Neural cell (in vitro differentiated cells): Measurements from ENCODE around the gene SUGCT. TPM values are rescaled to one million over a fixed set of nuclear protein-coding genes. Genes with fewer than 3 reads are reported as not detected.

Experiments used
- H2AFZ ChIP-seq: fragments of 200-600, 300-800 bp; sonication (generic), shearing (Covaris generic); 2 replicates; pipeline ENCODE4 v1.6.0; 2014; ENCODE audit warnings: low read depth, mild to moderate bottlenecking, antibody characterized with exemption, low read length, moderate library complexity
- H3F3A ChIP-seq: fragments of 200-600 bp; shearing (Covaris generic); 2 replicates; pipeline ENCODE4 v1.6.1; 2016; ENCODE audit warnings: mild to moderate bottlenecking, moderate library complexity, mixed read lengths, antibody characterized with exemption, low read length; ENCODE audit not compliant: insufficient read depth, poor library complexity, severe bottlenecking
- H3K27ac ChIP-seq: fragments of 200-600, 300-800 bp; sonication (generic), shearing (Covaris generic); 2 replicates; pipeline ENCODE4 v1.5.1; 2014; ENCODE audit warnings: mild to moderate bottlenecking, low read length, moderate library complexity
- H3K27me3 ChIP-seq: fragments of 300-800, 200-600 bp; sonication (generic), shearing (Covaris generic); 2 replicates; pipeline ENCODE4 v1.6.0; 2014; ENCODE audit warnings: mild to moderate bottlenecking, low read depth, low read length, moderate library complexity; ENCODE audit not compliant: insufficient read depth
- H3K36me3 ChIP-seq: fragments of 300-800, 200-600 bp; sonication (generic), shearing (Covaris generic); 2 replicates; pipeline ENCODE4 v1.5.1; 2014; ENCODE audit warnings: mild to moderate bottlenecking, antibody characterized with exemption, low read length, moderate library complexity; ENCODE audit not compliant: insufficient read depth
- H3K4me2 ChIP-seq: fragments of 300-800, 200-600 bp; sonication (generic), shearing (Covaris generic); 2 replicates; pipeline ENCODE4 v1.6.0; 2014; ENCODE audit warnings: mild to moderate bottlenecking, low read length
- H3K4me3 ChIP-seq: fragments of 300-800, 200-600 bp; sonication (generic), shearing (Covaris generic); 2 replicates; pipeline ENCODE4 v1.5.1; 2014; ENCODE audit warnings: mild to moderate bottlenecking, low read length, moderate library complexity
- H3K79me2 ChIP-seq: fragments of 200-600 bp; shearing (Covaris generic); replicated peaks from 2 replicates; pipeline ENCODE4 v1.6.0; 2014; ENCODE audit warnings: mild to moderate bottlenecking, low read length, moderate library complexity; ENCODE audit not compliant: insufficient read depth
- H3K9ac ChIP-seq: fragments of 300-800, 200-600 bp; sonication (generic), shearing (Covaris generic); 2 replicates; pipeline ENCODE4 v1.6.1; 2016; ENCODE audit warnings: mild to moderate bottlenecking, low read length, mixed read lengths
- H3K9me2 ChIP-seq: fragments of 200-600 bp; shearing (Covaris generic); 2 replicates; pipeline ENCODE4 v1.6.1; 2016; ENCODE audit warnings: mild to moderate bottlenecking, low read length, mixed read lengths; ENCODE audit not compliant: insufficient read depth
- H3K9me3 ChIP-seq: fragments of 200-600, 300-800 bp; sonication (generic), shearing (Covaris generic); 2 replicates; pipeline ENCODE4 v1.6.1; 2016; ENCODE audit warnings: mild to moderate bottlenecking, mixed run types, low read length, moderate library complexity, mixed read lengths
- H4K20me1 ChIP-seq: fragments of 200-600 bp; shearing (Covaris generic); 2 replicates; pipeline ENCODE4 v1.6.1; 2016; ENCODE audit warnings: mild to moderate bottlenecking, mixed run types; ENCODE audit not compliant: insufficient read depth
- CTCF ChIP-seq: fragments of 450-650 bp; IDR thresholded peaks from 2 replicates; pipeline ENCODE4 v1.5.1; 2014; ENCODE audit warnings: antibody characterized with exemption, mild to moderate bottlenecking, moderate library complexity; ENCODE audit not compliant: poor library complexity, severe bottlenecking
- EP300 ChIP-seq: fragments of 450-650 bp; conservative IDR thresholded peaks from 2 replicates; pipeline ENCODE4 v1.6.1; 2014; ENCODE audit warnings: antibody characterized with exemption, mild to moderate bottlenecking, moderate library complexity; ENCODE audit not compliant: poor library complexity, severe bottlenecking
- EZH2 ChIP-seq: fragments of 200-600, 300-800 bp; shearing (Covaris generic), sonication (generic); IDR thresholded peaks from 2 replicates; pipeline ENCODE4 v1.6.1; 2014; ENCODE audit warnings: antibody characterized with exemption, low read length, borderline replicate concordance, mild to moderate bottlenecking; ENCODE audit not compliant: insufficient read depth, poor library complexity, severe bottlenecking
- MXI1 ChIP-seq: fragments of 450-650 bp; conservative IDR thresholded peaks from 2 replicates; pipeline ENCODE4 v1.6.1; 2014; ENCODE audit warnings: antibody characterized with exemption, mild to moderate bottlenecking; ENCODE audit not compliant: poor library complexity, severe bottlenecking
- POLR2AphosphoS5 ChIP-seq: IDR thresholded peaks from 2 replicates; pipeline ENCODE4 v1.6.1; 2012
- RAD21 ChIP-seq: fragments of 450-650 bp; conservative IDR thresholded peaks from 2 replicates; pipeline ENCODE4 v1.6.1; 2014; ENCODE audit warnings: antibody characterized with exemption, mild to moderate bottlenecking, moderate library complexity
- REST ChIP-seq: IDR thresholded peaks from 2 replicates; pipeline ENCODE4 v1.6.1; 2012; ENCODE audit warnings: borderline replicate concordance
- SMC3 ChIP-seq: fragments of 450-650 bp; conservative IDR thresholded peaks from 2 replicates; pipeline ENCODE4 v1.6.1; 2014; ENCODE audit warnings: antibody characterized with exemption, mild to moderate bottlenecking, moderate library complexity; ENCODE audit not compliant: poor library complexity
- TAF1 ChIP-seq: IDR thresholded peaks from 2 replicates; pipeline ENCODE4 v1.6.1; 2012; ENCODE audit warnings: low read depth
- polyA plus RNA-seq: library from polyadenylated mRNA; depleted of rRNA; stranded (reverse); fragments of >200 nt; gene quantifications from 2 replicates; pipeline ENCODE4 v1.2.3, GENCODE V29; 2014

SUGCT gene
- polyA plus RNA-seq, 1 donor from 2014 or later = not detected

GRCh38 chr7:40717242-40717641, 582.4 kb downstream of the SUGCT start:
- no peaks in the 10 kb centered on the region for H3K79me2 ChIP-seq
- no peaks in the 10 kb centered on the region for H3K27me3 ChIP-seq
- H3F3A ChIP-seq = no peaks in the 10 kb centered on the region
- H3K9me3 ChIP-seq = no peaks in the 10 kb centered on the region
- H3K9ac ChIP-seq = no peak overlapping the region
- H4K20me1 ChIP-seq = no peaks in the 10 kb centered on the region
- no peaks in the 10 kb centered on the region for H3K36me3 ChIP-seq
- no peak overlapping the region for H3K4me3 ChIP-seq
- TF ChIP-seq REST (no peak), SMC3 (no peak), POLR2AphosphoS5 (no peak), CTCF (no peak), RAD21 (no peak), TAF1 (no peak), EZH2 (no peak), MXI1 (no peak), EP300 (no peak)
- H3K4me2 ChIP-seq = no peak overlapping the region
- no peak overlapping the region for H2AFZ ChIP-seq
- H3K9me2 ChIP-seq = no peaks in the 10 kb centered on the region
- H3K27ac ChIP-seq = no peak overlapping the region

- Histone ChIP-seq H3K27ac (no peak overlapping the region), H3K79me2 (no peaks in the 10 kb centered on the region), H3F3A (no peaks in the 10 kb centered on the region), H2AFZ (no peak overlapping the region), H3K9me3 (no peaks in the 10 kb centered on the region), H3K4me2 (no peak overlapping the region), H4K20me1 (no peaks in the 10 kb centered on the region), H3K4me3 (no peak overlapping the region), H3K27me3 (no peaks in the 10 kb centered on the region), H3K9ac (no peak overlapping the region), H3K36me3 (no peaks in the 10 kb centered on the region), H3K9me2 (no peaks in the 10 kb centered on the region)
- no peak for TF ChIP-seq MXI1
- no peak for TF ChIP-seq CTCF
- no peak for TF ChIP-seq EZH2
- no peak for TF ChIP-seq TAF1
- no peak for TF ChIP-seq REST
- no peak for TF ChIP-seq RAD21
These were observed 585.6 kb downstream of the SUGCT start for GRCh38 chr7:40720416-40720815.
